ENCODE data around the gene FMOD.
A peak's percentile ranks its signal among the peaks of the same experiment; 100 is the strongest.

Gene FMOD

DNA sequence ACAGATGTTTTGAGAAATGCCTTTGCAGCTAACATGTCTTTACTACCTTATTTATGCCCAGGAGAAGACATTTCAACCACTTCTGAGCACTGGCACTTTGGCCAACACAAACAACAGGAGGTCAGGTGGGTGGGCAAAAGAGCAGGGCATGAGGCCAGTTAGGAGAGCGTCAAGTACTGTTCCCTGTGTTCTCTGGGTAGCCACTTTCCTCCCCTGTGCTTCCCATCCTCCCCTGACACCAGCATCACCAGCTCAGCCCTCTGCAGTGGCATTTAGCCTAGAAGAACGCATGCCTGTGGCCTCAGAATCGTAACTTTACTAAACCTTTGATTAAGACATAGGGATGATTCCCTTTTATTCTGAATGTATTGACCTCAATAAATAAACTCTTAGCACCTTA, 27.3 kb downstream of the FMOD start:
- H3K4me3 ChIP-seq (ENCODE audit: low read length), result no peak overlapping the region
- no peak for TF ChIP-seq CTCF (IDR thresholded peaks at IDR 0.05; ENCODE audit: insufficient read depth, low read depth, low read length, missing control alignments)
- no peak for DNase-seq (ENCODE audit: low read depth)

- no peak overlapping the region for H3K4me3 ChIP-seq (ENCODE audit: low read length)
- no peak for TF ChIP-seq CTCF (IDR thresholded peaks at IDR 0.05; ENCODE audit: insufficient read depth, low read depth, low read length, missing control alignments)
- DNase-seq (ENCODE audit: low read depth), result no peak
Observed at GRCh38 chr1:203322500-203323179, 28.3 kb downstream of the FMOD start.

DNA sequence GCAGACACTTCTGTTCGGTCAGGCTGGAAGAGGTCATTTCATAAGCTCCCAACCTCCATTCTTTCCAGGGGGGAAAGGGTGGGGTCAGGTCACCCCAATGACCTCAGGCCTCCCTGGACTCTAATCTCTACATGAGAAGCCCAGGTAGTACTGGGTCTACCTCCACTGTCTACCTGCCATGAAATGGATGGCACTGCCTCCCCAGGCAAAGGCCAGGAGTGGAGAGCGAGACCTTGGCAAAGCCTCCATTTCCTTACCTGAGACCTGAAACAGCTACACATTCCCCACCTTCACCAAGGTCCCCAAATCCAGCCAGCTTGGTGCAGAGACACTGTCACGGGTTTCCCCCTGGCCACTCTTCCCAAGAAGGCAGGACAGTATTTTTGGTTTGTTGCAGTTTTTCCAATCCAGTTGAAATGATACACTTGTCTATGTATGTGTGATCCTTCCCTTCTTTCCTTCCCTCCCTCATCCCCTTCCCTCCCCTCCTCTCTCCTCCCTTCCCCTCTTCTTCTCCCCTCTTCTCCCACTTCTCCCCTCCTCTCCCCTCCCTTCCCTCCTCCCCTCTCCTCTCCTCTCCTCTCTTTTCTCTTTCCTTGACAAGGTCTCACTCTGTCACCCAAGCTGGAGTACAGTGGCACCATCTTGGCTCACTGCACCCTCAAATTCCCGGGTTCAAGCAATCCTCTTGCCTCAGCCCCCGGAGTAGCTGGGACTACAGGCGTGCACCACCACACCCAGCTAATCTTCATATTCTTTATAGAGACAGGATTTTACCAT, 29.5 kb downstream of the FMOD start:
- DNase-seq (ENCODE audit: low read depth), result no peak
- no peak for TF ChIP-seq CTCF (IDR thresholded peaks at IDR 0.05; ENCODE audit: insufficient read depth, low read depth, low read length, missing control alignments)

DNA sequence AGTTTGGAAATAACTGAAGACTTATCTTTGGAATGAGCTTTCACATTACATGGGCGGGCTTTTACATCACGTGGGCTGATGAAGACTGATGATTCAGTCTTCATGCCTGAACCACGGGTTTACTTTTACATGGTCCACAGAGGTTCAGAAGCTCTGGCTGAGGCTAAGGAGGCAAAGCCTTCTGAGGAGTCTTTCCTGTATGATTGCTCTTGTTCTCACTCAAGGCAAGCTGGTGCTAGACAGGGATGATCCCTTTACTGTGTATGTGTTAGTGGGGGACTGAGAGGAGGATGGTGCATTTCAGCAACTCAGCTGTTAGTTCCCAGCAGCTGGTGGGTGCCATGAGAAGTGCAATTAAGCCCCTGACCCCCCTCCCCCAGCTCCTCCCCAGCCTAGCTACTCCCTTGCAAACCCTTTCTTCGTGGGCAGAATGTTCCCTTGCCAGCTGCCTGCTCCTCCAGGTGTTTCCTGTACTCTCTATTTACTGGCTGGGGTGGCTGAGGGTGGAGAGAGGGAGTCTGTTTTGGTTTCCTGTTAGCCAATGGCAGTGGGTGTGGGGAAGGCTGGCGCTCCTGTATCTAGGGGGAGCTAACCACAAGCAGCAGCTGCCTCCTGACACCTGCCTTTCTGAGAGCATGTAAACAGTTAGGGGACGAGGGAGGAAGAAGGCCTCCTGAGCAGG, 30.2 kb downstream of the FMOD start:
- TF ChIP-seq CTCF (IDR thresholded peaks at IDR 0.05; ENCODE audit: insufficient read depth, low read depth, low read length, missing control alignments), result no peak
- H3K4me3 ChIP-seq (ENCODE audit: low read length), result no peak overlapping the region
- peak; percentile 60 for DNase-seq (ENCODE audit: low read depth)

More for the DNA sequence above, 29.5 kb downstream of the FMOD start:
- H3K4me3 ChIP-seq (ENCODE audit: low read length), result no peak overlapping the region

DNA sequence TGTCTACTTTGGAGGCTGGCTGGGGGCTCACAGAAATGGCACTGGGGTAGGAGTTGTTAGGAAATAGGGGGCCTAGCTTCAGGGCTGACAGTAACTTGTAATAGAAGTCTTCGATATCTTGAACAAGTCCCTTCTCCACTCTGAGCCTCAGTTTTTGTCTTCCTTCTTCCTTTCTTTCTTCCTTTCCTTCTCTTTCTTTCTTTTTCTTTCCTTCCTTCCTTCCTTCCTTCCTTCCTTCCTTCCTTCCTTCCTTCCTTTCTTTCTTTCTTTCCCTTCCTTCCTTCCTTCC, 32.7 kb downstream of the FMOD start:
- no peak for DNase-seq (ENCODE audit: low read depth)
- TF ChIP-seq CTCF (IDR thresholded peaks at IDR 0.05; ENCODE audit: insufficient read depth, low read depth, low read length, missing control alignments), result no peak
- no peak overlapping the region for H3K4me3 ChIP-seq (ENCODE audit: low read length)

DNA sequence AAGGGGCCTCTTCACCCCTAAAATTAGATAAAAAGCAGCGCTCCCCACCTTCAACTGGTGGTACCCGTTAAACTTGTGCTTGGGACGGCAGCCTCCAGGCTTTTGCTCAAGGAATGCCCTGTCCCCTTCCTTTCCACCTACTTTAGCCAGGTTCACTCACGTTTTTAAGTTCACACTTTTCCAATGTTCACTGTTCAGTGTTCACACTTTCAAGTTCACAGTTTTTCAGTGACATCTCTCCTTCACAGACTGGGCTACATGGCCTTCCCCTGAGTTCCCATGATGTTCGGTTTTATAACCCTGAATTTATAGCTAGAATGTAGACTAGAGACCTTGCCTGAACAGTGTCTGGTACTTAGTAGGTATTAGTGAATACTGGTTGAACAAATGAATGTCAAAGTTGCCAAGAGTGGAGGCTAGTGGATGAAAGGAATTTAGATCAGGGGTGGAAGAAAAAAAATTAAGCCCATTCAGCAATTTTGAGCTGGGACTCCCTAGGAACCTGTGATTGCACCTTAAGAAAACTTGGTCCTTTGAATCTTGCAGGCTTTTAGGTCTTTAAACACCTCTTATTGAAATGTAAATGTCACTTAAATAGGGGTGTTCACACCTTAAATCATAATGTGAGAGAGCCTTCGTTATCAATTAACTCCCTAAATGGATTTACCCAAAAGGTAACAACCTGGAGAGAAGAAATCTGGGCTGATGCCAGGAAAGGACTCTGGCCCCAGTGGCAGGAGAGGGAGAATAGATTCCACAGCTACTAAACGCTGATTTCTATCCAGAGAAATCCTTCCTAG, 33.3 kb downstream of the FMOD start:
- no peak for DNase-seq (ENCODE audit: low read depth)
- H3K4me3 ChIP-seq (ENCODE audit: low read length), result no peak overlapping the region
- TF ChIP-seq CTCF (IDR thresholded peaks at IDR 0.05; ENCODE audit: insufficient read depth, low read depth, low read length, missing control alignments), result no peak

Data from epithelial cell of esophagus (primary cell).